NCI-H2107 (cell line): ENCODE data around the gene MRPL45.
A peak's percentile ranks its signal among the peaks of the same experiment; 100 is the strongest.
"Not testable (repeated sequence)": the region's sequence is repeated elsewhere in the genome, so short reads cannot be mapped to it uniquely, and the experiment has no call there.

ENCODE experiments used
- DNase-seq: peaks from one replicate; lab custom pipeline; 2025; lab: John Stamatoyannopoulos, UW

MRPL45 gene

GRCh38 chr17:38296834-38297517, at the start of gene MRPL45:
TSS of gene MRPL45 (plus strand) at chr17:38297168. CDS start at chr17:38297184, 16 bp downstream.
- peak; percentile 80 for DNase-seq

DNA sequence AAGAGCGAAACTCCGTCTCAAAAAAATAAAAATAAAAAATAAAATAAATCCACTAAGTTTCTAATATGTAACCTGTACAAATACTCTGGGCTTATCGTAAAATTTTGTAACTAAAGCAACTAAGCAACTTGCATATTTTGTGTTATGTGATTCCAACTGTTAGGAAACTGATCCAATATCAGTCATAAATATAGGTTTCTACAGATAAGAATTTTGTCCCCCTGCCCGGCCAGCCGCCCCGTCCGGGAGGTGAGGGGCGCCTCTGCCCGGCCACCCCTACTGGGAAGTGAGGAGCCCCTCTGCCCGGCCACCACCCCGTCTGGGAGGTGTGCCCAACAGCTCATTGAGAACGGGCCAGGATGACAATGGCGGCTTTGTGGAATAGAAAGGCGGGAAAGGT, 43.8 kb upstream of the MRPL45 start:
- DNase-seq: not testable (repeated sequence)

GRCh38 chr17:38254357-38254756, 42.6 kb upstream of the MRPL45 start:
- DNase-seq: not testable (repeated sequence)

DNA sequence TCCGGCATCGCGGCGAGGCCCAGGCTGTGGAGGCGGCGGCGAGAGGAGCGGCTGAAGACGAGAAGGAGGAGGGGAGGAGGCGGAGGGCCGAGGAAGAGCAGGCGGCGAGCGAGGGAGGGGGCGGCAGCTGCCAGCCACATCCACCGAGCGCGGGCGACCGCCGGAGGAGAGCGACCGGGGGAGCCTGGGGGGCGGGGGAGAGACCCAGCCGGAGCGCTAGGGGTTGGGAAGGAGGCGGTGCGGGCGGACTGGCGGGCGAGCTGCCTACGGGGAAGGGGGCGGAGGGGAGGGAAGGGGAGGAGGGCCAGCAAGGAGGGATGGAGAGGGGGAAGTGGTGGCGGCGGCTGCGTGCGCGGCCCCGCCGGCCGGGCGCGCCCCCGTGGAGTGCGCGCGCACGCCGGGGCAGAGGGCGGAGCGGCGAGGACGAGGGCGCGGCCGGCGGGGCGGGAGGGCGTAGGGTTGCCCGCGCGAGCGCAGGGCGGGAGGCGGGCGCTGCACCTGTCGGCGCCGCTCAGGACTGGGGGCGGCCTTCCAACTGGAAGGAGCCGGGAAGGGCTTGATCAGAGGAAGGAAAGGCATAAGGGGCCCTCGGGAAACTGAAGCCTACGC, 39.9 kb upstream of the MRPL45 start:
- DNase-seq: peak; percentile 59

- DNase-seq: not testable (repeated sequence)
These were observed 30.9 kb upstream of the MRPL45 start for GRCh38 chr17:38265974-38266506.

DNA sequence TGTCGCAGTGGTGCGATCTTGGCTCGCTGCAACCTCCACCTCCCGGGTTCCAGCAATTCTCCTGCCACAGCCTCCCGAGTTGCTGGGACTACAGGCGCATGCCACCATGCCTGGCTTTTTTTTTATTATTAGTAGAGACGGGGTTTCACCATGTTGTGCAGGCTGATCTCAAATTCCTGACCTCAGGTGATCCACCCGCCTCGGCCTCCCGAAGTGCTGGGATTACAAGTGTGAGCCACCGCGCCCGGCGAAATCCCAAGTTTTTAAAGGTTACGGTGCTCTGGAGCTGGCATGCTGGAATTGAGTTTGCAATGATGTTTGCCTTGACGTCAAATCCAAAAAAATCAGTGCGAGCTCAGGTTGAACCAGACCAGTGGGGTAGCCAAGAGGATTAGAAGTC, 30.4 kb upstream of the MRPL45 start:
- DNase-seq: not testable (repeated sequence)

- not testable (repeated sequence) for DNase-seq
These were observed 28.8 kb upstream of the MRPL45 start for GRCh38 chr17:38268138-38268537.

DNA sequence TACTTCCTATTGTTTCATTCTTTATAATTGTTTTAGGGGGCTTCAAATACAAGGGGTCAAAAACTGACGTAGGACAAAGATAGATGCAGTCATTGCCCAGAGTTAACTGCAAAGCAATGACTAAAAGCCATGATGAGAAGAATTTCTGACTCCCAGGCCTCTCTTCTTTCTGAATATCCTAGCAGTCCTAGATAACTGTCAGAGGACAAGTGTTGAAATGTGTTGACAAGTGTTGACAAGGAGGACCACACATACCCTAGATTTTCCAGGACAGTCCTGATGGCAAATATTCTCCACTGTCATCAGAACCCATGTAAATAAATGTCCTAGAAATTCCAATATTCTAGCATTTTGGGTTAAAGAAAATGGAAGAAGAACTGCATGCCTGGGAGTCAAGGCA, 27.9 kb upstream of the MRPL45 start:
- not testable (repeated sequence) for DNase-seq

DNA sequence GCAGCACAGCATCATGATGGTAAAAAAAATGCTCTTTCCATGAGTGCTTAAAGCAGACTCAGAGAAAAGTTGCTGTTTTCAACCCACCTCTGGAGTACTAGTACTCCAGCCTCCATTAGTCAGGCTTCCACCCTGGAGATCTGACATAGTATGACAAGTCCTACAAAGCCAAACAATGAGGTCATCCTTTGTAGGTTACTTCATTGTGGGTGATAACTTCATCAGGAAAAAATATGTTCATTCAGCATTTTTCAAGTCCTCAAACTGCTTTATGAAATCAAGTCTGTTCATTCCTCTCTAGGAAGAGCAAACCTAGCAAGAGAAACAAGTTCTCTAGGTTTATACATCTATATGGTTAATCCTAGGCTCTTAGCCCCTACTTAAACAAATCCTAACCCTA, 27.4 kb upstream of the MRPL45 start:
- not testable (repeated sequence) for DNase-seq

GRCh38 chr17:38285994-38286393, 11.0 kb upstream of the MRPL45 start:
- DNase-seq: not testable (repeated sequence)

DNA sequence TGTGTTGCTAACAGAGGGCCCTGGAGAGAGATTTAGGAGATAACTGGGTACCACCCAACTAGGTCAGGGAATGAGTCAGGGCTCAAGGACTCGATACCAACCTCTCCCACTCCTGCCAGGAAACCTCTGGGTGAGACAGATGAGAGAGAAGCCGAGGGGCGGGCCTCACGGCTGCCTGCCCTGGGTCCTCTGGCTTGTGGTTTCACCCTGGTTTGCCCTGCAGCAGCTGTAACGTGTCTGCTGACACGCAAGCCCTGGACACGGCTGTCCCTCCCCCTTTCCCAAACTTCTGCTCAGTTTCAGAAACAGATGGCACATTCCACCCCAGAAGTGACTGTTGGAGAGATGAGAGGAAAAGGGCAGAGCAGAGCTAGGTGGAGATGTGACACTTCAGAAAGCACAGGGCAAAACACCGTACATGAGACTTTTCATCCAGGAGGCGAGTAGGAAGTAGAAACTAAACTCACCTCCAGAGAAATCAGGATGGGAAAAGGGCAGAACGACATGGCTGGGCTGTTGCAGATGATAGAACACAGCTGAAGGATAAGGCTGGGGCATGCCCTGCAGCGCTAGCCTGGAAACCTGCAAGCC, 10.4 kb upstream of the MRPL45 start:
- DNase-seq: not testable (repeated sequence)

- not testable (repeated sequence) for DNase-seq
These were observed 8.6 kb upstream of the MRPL45 start for GRCh38 chr17:38288217-38288827.

GRCh38 chr17:38289760-38290159, 7.2 kb upstream of the MRPL45 start:
- DNase-seq: not testable (repeated sequence)

DNA sequence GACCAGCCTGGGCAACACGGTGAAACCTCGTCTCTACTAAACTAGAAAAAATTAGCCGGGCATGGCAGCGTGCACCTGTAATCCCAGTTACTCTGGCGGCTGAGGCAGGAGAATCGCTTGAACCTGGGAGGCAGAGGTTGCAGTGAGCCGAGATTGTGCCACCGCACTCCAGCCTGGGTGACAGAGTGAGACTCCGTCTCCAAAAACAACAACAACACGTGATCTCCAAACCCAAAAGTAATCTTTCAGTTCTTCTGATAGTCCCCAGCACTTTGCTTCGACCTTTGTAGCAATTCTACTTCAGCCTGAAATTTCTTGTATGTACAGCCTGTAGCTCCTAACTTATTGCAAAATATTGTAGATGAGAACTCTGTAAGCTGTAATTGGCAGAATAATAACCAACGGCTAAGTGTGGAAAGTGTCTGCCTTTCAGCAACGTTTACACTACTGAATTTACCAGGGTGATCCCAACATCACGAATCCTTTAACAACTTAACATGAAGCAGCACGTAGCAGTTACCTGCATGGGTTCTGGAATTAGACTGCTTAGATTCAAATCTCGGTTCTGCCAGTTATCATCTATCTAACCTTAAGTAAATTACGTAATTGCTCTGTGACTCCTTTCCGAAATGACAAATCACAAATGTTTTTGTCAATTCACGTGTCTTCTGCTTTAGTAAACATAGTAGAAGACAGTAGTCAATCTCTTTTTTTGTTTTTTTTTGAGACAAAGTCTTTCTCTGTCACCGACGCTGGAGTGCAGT, 1.2 kb upstream of the MRPL45 start:
- DNase-seq: not testable (repeated sequence)

- no peak for DNase-seq
These were observed 18.5 kb downstream of the MRPL45 start for GRCh38 chr17:38315497-38315896.

DNA sequence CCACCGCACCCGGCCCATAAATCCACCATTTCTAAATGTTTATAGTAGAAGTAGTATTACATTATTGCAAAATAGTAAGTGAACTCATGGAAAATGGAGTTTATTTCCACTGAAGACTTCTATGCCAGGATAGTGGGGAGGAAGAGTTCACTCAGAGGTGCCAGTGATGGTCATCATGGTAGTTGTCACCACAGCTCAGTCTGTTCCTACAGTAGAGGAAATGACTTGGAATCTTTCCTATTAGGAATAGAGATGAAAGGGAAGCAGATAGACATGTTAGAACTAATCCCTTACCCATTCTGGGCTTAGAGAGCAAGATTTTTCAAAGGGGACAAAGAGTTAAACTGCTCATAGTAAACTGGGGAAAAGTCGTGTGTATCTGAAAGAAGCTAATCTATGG, 20.1 kb downstream of the MRPL45 start:
- no peak for DNase-seq

GRCh38 chr17:38320482-38320881, 23.5 kb downstream of the MRPL45 start:
- DNase-seq: no peak

DNA sequence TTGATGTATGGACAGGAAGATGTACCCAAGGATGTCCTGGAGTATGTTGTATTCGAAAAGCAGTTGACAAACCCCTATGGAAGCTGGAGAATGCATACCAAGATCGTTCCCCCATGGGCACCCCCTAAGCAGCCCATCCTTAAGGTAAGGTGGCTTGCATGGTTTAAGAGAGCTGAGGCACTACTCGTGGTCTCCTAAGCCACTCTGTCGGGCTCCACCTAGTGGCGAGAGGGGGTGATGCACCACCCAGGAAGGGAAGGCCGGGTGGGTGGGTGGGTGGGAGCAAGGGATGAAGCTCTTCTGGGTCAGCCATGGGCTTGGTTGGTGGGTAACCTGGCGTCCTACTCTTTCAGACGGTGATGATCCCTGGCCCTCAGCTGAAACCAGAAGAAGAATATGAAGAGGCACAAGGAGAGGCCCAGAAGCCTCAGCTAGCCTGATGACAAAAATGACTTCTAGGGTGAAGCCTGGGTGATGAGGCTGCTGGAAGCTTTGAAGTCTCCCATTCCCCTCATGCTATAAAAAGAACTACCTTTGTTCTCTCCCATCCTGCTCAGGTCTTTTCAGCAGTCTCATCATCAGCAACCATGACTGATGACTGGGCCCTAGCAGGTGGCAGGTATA, 25.3 kb downstream of the MRPL45 start:
- DNase-seq: no peak

DNA sequence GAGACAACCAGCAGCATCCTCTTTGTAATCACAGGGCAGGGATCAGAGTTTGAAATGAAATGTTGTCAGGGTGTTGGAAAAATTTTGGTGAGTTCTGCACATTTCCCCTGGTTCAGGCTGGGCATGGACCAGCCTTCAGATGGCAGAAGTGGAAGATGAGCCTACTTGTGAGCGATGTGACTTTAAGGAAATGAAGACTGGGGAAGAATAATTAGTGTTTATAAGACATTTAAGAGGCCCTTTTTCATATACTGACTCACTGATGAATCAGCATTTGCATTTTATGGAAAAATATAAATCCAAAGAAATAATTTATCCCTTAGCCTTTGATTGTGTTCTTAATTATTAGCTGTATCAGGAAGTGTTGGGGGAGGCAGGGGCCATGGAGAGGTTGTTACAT, 25.9 kb downstream of the MRPL45 start:
- no peak for DNase-seq

GRCh38 chr17:38324141-38324697, 27.3 kb downstream of the MRPL45 start:
- DNase-seq: no peak

- no peak for DNase-seq
These were observed 27.8 kb downstream of the MRPL45 start for GRCh38 chr17:38324772-38325171.
